Mucosa of descending colon (tissue), 3 donors: ENCODE measurements around the gene SEPTIN2. TPM values are rescaled to one million over a fixed set of nuclear protein-coding genes. Genes with fewer than 3 reads are reported as not detected.
"Not testable (repeated sequence)": the region's sequence is repeated elsewhere in the genome, so short reads cannot be mapped to it uniquely, and the experiment has no call there.

Experiments
- ATAC-seq: fragments of 200-7000 bp; cut with Tn5 transposase; one replicate; pipeline ENCODE4 v1.9.1; 2020; ENCODE audit warnings: mild to moderate bottlenecking, moderate library complexity
- DNase-seq, 3 donors: peaks; one replicate each; pipeline ENCODE4 v3.0.0-alpha.2; 2020
- H3K36me3 ChIP-seq: fragments of 200-600 bp; one replicate; pipeline ENCODE4 v1.8.0; 2021; ENCODE audit warnings: low read depth, mild to moderate bottlenecking
- H3K4me1 ChIP-seq: fragments of 200-600 bp; one replicate; pipeline ENCODE4 v1.8.0; 2021; ENCODE audit warnings: low read depth, mild to moderate bottlenecking
- H3K4me3 ChIP-seq: fragments of 200-600 bp; one replicate; pipeline ENCODE4 v1.8.0; 2021; ENCODE audit warnings: mild to moderate bottlenecking
- H3K9me3 ChIP-seq: fragments of 200-600 bp; one replicate; pipeline ENCODE4 v1.8.0; 2021; ENCODE audit warnings: mild to moderate bottlenecking
- intact Hi-C, 2 donors: fragments of 100-400 bp; cut with DNase I in 1 of 2; cut with micrococcal nuclease in 1 of 2; formaldehyde crosslinking; loops; one replicate each; pipeline versions ENCODE4 v1.11.0 to v1.11.1; 2022; cut with DNase I, micrococcal nuclease
- total RNA-seq, 3 donors: library from RNA; stranded (reverse); fragmentation: NEBNext Ultra II Directional in 2 of 3; extraction: Animal tissue kit (Norgen Biotek cat#: 25700) in 2 of 3; gene quantifications; one replicate each; pipeline versions ENCODE4 v1.2.1 to v1.2.4, GENCODE V29; 2021 to 2023
- TF ChIP-seq, protein P1 (sequence below): fragments of 200-600 bp; IDR thresholded peaks from one replicate; pipeline ENCODE4 v1.8.0; 2022; ENCODE audit warnings: antibody characterized with exemption, mild to moderate bottlenecking
- donor health status: DM: no; HTN: no; CAD: no; lungs with moderate emphysema.
- donor health status: DM: no; HTN: no; CAD: no.
- donor health status: DM: no; HTN: yes; CAD: no.

Gene SEPTIN2
- total RNA-seq, 3 donors from 2014 or later, result 185 to 262 (median 221) TPM

DNA sequence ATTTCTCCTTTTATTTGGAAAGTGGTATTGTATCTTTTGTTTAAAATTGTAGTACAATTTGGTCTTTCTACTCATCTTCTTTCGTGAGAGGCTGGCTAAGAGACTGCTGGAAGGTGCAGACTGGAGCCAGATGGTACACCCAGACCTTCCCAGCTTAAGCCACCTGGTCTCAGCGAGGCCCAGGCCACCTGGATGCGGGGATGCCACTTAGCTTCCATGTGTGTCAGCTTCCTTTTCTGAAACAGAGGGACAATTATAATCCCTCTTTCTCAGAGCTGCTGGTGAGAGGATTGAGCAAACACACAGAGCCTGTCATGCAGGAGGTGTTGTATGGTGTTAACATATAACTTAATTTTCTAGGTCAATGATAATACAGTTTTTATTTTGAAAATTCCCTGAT lies 57.7 kb downstream of the SEPTIN2 start:
- no peaks in the 10 kb centered on the region for H3K36me3 ChIP-seq
- TF ChIP-seq, protein P1, sequence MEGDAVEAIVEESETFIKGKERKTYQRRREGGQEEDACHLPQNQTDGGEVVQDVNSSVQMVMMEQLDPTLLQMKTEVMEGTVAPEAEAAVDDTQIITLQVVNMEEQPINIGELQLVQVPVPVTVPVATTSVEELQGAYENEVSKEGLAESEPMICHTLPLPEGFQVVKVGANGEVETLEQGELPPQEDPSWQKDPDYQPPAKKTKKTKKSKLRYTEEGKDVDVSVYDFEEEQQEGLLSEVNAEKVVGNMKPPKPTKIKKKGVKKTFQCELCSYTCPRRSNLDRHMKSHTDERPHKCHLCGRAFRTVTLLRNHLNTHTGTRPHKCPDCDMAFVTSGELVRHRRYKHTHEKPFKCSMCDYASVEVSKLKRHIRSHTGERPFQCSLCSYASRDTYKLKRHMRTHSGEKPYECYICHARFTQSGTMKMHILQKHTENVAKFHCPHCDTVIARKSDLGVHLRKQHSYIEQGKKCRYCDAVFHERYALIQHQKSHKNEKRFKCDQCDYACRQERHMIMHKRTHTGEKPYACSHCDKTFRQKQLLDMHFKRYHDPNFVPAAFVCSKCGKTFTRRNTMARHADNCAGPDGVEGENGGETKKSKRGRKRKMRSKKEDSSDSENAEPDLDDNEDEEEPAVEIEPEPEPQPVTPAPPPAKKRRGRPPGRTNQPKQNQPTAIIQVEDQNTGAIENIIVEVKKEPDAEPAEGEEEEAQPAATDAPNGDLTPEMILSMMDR, result no peak
- ATAC-seq, result peak; percentile 24
- no peak overlapping the region for H3K4me3 ChIP-seq
- intact Hi-C loops, result no loop called here
- H3K9me3 ChIP-seq, result no peaks in the 10 kb centered on the region
- DNase-seq, result no peak
- peaks cover 58% of the 10 kb centered on the region for H3K4me1 ChIP-seq

DNA sequence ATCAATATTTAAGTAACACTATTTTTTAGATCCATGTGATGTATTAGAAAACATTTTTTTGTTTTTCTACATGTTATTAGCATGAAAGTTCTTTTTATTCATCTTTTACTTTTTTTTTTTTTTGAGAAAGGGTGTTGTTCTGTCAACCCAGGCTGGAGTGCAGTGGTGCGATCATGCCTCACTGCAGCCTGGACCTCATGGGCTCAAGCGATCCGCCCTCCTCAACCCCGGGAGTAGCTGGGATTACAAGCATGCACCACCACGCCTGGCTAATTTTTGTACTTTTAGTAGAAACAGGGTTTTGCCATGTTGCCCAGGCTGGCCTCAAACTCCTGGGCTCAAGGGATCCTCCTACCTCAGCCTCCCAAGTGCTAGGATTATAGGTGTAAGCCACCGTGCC lies 58.2 kb downstream of the SEPTIN2 start:
- DNase-seq, H3K36me3 ChIP-seq, H3K9me3 ChIP-seq, intact Hi-C loops, ATAC-seq, H3K4me3 ChIP-seq: not testable (repeated sequence)
- H3K4me1 ChIP-seq, result peaks cover 53% of the 10 kb centered on the region

DNA sequence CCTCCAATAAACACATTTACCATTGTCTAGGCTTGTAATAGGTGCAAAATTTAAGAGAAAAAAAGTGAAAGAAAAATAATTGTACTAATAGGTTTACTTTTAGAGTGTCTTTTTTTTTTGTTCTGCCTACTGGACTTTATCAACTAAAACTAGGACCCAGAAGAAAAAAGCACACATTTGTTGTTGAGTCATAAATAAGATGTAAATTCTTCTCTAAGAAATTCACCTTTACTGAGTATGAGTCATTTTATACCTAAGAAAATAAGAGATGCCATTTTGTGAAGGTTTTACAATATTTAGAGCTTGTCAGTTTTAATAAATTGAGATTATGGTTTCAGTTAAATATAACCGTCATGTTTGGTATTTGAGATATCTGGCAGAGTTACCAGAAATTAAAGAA lies 59.6 kb downstream of the SEPTIN2 start:
- Histone ChIP-seq H3K36me3 (no peaks in the 10 kb centered on the region), H3K4me3 (no peak overlapping the region), H3K9me3 (no peaks in the 10 kb centered on the region), H3K4me1 (peaks cover 47% of the 10 kb centered on the region)
- TF ChIP-seq, protein P1, result no peak
- ATAC-seq (no peak), DNase-seq (no peak)
- intact Hi-C loops, result no loop called here

DNA sequence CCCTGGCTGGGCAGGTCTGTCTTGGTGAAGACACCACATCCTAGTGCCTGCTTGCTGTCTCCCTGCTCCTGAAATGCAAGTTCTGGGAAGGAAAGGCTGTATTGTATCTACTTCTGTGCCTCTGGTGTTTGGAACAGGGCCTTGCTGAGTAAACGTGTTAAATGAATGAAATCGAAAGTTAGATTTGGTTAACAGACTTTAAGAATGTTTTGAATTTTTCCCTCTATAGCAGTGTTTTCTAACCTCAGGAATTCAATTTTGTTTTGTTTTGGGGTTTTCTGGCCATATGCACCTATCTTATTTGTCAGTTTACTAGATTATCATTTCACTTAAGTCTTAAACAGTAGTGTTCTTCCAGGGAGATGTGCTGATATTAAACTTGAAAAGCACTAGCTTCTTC lies 61.1 kb downstream of the SEPTIN2 start:
- H3K9me3 ChIP-seq, result no peaks in the 10 kb centered on the region
- no peak for DNase-seq
- no peaks in the 10 kb centered on the region for H3K36me3 ChIP-seq
- H3K4me1 ChIP-seq, result peaks cover 37% of the 10 kb centered on the region
- no peak for ATAC-seq
- TF ChIP-seq, protein P1, result no peak
- intact Hi-C loops, result no loop called here
- H3K4me3 ChIP-seq, result no peak overlapping the region

DNA sequence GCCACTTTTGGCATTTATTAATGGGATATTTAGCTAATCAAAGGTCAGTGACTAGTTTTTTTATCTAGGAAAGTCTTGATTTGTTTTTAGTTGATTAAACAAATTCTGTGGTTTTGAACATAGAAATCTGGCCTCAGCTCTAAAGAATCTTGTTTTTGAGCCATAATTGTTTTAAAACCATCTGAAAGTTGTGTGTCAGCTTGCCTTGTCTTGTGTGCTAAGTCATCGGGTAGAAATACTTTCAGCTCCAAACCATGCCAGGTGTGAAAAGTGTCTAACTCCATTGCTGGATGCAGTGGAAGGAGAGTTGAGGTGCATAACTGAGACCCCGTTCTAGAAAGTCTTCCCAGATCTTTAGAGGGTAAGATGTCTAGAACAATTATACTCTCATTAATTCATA lies 63.1 kb downstream of the SEPTIN2 start:
- no peak overlapping the region for H3K4me3 ChIP-seq
- H3K4me1 ChIP-seq, result peaks cover 21% of the 10 kb centered on the region
- intact Hi-C loops, result no loop called here
- TF ChIP-seq, protein P1, result no peak
- DNase-seq, result no peak
- no peak for ATAC-seq
- H3K36me3 ChIP-seq, result no peaks in the 10 kb centered on the region
- H3K9me3 ChIP-seq, result no peaks in the 10 kb centered on the region

DNA sequence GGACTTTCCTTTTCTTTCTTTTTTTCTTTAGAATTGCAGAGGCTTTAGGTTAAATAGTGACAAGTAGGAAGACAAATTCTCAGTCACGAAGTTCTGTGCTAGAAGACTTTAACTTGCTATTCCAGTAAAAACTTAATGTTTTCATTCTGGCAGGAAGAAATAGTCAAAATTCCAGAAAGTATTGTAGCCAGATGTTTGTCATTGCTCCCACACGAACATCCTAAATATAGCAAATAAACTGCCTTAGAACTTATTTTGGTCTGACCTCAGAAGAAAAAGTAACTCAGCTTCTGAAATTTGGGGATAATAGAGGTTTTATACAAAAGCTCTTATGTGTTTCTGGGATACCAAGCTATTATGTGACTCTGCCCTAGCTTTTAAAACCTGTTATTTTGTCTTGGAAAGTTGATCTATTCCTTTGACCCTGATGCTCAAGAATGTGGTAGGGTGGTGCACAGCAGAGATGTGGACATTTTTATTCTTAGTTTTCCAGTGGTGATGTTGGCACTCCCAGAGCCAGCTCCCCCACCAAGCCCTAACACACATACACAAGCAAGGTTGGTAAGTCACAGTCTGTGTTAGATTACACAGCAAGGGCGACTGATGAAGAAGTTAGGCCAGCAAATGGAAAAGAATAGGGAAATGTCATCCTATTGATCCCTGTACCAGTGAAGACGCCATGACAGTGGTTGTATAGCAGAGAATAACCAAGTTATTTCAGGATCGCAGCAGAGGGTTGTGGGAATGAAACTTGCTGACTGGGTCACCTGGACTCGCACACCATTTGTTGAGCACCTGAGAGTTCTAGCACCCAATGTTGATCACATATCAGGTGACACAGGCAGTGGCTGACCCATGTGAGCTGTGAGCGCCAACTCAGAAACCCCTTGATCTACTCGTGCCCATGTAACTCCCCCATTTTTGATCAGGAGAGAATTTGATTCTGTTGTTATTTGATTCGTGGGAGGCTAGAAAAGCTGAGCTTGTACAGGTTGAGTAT lies 64.1 kb downstream of the SEPTIN2 start:
- Histone ChIP-seq H3K36me3 (no peaks in the 10 kb centered on the region), H3K4me1 (peaks cover 14% of the 10 kb centered on the region), H3K9me3 (no peaks in the 10 kb centered on the region), H3K4me3 (no peak overlapping the region)
- ATAC-seq (no peak), DNase-seq (no peak)
- intact Hi-C loops, result no loop called here
- TF ChIP-seq, protein P1, result no peak
